Measurements from ENCODE around the gene FYTTD1.
A peak's percentile ranks its signal among the peaks of the same experiment; 100 is the strongest.

The FYTTD1 gene

DNA sequence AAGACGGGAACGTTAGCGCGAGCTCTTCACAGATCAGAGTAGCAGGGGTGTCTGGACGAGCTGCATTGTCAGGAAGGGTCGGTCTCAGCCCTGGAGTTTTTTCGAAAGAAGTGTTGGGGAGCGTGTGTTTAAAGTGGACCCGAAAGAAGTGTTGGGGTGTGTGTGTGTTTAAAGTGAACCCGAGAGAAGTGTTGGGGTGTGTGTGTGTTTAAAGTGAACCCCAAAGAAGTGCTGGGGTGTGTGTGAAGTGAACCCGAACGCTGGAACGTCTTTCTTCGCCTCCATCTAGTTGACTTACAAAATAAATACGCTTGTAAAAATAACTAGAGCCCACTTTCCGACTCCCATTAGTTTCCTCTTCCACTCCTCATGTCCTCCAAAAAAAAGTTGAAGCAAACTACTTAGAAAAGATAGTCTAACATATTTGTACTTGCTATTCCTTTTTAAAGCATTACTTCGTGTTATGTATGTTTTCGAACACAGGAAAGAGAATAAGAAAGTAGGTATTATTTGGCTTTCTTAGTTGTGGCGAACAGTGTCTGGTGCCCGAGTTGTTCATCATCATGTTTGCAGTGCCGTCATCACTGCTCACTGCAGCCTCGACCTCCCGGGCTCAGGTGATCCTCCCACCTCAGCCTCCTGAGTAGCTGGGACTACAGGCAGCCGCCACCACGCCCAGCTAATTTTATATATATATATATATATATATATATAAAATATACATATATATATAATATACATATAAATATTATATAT is 42.4 kb downstream of the FYTTD1 start:
- DNase-seq (ENCODE audit: low spot score) = peak; percentile 37

DNA sequence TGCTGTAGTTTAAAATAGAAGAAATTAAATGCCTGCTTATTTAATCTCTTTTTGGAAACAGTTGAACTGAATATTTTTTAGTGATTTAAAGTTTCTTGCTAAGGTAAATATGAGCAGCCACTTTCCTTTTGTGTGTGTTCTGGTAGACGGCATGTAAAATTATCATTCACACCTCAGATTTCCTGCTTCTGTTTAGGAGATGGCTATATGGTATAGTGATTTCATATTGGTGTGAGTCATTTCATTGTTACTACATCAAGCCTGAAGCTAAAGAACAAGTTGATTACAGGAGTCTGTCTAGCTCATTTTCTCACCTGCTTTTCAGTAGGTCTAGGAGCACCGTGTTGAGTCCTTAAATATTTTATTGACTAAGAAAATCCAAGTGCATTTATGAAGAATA is 43.6 kb downstream of the FYTTD1 start:
- peak; percentile 59 for DNase-seq (ENCODE audit: low spot score)

DNA sequence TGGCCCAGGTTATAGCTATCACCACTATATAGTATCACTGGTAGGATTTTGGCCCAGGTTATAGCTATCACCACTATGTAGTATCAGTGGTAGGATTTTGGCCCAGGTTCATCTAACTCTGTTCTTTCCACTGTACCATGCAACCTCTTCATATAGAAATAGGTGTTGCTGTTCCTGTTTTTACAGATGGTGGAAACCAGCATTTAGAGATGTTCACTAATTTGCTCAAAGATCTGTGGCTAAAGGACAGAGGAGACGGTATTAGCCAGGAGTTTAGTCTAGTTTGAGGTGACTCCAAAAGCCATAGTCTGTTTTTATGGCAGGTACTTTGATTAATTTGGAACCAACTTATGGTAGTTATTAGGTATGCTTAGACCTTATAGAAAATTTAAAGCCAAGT is 44.4 kb downstream of the FYTTD1 start:
- DNase-seq (ENCODE audit: low spot score) = no peak

DNA sequence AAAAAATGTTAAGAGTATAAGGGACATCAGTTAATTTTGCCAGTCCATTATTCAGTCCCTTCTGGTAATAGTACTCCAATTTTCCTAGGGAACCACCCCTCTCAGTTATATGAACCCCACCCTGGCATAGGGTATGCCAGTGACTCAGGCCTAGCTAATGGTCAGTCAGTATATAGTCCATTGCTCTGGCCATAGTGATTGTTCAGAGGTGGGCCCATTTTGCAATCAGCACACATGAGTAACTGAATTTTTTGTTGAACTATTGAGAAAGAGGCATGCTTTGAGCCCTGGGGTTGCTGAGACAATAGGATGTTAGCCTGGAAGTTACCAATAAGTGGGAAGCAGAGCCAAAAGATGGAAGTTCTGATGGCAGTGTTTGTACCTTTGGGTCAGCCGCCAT is 45.5 kb downstream of the FYTTD1 start:
- DNase-seq (ENCODE audit: low spot score) = no peak

DNA sequence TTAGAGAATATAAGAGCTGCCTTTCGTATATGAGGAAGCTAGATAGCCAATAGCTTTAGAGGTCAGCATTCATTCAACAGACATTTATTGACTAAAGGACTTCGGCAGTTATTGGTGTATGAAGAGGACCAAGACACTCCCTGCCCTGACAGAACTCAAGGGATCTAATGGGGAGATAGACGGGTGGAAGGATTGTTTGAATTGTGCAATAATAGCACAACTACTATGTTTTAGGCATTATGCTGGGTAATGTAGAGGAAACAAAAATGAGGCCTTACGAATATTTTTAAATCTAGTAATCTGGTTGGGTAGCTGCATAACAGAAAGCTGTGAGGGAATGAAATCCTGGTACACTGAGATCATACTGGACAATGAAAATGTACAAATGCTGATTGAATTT is 46.4 kb downstream of the FYTTD1 start:
- DNase-seq (ENCODE audit: low spot score) = no peak

DNA sequence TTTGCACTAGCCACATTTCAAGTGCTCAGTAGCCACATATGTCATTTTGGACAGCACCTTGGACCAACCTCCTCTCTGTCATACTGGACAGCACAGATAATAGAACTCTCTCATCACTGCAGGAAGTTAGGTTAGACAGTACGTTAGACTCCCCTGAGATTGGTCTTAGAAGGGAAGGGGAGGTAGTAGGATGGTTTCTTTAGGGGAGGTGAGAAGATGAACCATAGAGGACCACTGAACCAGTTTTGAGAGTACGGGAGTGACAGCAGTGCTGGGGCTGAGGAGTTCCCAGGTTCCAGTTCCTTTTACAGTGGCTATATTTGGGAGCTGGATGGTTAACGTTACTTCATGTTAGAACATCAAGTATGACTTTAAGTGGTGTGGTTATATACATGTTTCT is 49.2 kb downstream of the FYTTD1 start:
- no peak for DNase-seq (ENCODE audit: low spot score)

DNA sequence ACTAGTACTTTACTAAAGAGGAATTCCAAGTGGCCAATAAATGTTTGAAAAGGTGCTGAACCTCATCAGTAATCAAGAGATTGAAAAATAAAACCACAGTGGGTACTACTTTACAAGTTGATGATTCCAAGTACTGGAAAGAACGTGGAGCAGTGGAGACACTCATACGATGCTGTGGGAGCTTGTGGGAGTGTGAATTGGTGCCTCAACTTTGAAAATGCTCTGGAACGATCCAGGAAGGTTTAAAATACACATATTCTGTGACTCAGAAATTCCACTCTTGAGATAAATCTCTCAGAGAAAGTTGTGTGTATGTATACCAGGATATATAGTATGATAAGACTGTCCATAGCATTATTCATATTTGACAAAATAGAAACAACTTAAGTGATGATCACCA is 50.7 kb downstream of the FYTTD1 start:
- no peak for DNase-seq (ENCODE audit: low spot score)

DNA sequence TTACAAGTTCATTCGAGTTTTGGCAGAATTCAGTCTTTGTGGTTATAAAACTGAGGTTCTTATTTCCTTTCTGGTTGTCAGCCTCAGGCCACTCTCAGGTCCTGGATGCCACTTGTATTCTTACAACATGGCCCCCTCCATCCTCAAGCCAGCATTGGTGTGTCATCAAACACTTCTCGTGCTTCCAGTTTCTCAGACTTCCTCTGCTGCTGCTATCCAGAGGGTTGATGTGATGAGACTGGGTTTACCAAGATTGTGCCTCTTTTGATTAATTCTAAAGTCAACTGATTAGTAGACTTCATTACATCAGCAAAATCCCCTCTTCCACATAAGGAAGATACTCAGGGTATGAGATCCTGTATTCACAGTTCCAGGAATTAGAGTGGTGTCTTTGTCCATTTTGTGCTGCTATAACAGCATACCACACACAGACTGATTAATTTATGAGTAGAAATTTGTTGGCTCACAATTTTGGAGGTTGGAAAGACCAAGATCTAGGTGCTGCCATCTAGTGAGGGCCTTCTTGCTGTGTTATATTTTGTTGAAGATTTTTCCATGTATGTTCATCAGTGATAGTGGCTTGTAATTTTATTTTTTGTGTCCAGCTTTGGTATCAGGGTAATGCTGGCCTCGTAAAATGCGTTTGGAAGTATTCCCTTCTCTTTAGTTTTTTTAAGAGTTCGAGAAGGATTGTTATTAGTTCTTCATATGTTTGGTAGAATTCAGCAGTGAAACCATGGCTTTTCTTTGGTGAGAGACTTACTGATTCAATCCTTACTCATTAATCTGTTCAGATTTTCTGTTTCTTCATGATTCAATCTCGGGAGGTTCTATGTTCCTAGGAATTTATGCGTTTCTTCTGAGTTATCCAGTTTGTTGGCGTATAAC is 52.5 kb downstream of the FYTTD1 start:
- peak; percentile 51 for DNase-seq (ENCODE audit: low spot score)

DNA sequence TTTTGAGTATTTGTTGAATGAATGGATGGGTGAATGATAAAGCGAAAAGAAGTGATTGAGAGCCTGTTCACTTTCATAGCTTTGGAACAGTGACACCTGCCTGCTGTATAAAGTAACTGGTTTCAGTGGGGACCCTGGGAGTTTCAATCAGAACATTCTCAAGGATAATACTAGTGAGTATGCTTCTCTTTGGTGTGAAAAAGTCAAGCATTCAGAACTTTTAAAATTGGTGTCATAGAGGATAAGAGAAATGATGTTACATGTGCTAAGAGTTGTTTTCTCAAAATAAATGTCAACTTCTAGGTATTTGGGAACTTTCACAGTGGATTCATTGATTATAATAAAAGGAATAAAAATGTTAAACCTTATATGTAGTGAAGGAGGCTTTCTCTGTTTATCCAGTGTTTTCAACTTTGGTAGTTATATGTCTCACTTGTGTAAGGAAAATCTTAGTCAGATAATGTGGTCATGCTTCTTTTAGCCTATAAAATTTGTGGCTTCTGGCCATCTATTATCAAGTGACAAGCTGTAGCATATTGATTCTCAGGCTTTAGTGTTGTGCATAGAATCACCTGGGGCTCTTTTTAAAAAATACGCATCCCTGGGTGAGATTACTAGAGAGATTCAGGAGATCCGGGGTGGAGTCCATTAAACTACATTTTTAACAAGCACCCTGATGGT is 53.2 kb downstream of the FYTTD1 start:
- DNase-seq (ENCODE audit: low spot score) = no peak

DNA sequence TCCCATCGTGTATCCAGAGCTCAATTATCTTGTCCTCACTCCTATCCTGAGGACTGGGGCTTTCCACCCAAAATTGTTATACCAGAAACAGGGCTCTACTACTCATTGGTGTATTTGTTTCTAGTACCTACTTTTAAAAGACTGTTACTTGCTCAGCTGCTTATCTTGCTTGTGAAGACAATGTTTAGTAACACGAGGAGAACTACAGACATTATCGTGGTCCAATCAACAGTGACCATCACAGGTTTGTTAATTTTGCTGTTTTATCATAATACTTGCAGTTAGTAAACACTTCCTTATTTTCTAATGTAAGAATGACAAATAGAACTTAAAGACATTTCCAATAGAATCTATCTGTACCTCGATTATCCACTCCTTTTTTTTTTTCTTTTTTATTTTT is 54.8 kb downstream of the FYTTD1 start:
- DNase-seq (ENCODE audit: low spot score) = no peak

DNA sequence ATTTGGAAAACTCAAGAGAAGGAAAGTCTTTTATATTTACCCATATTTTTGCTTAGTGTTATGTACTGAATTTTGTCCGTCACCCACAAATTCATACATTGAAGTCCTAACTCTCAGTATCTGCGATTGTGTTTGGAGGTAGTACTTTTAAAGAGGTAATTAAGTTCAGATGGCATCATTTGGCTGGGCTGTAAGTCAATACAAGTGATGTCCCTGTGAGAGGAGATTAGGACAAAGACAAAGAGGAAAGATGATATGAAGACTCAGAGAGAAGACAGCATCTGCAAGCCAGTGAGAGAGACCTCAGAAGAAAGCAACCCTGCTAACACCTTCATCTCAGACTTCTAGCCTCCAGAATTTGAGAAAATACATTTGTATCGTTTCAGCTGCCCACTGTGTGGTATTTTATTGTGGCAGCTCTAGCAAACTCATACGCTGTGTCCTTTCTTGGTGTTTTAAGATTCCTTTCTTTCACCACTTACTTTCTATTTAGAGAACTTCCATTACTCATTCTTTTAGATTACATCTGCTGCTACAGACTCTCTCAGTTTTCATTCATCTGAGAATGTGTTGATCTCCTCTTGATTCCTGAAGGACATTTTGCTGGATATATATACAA is 58.4 kb downstream of the FYTTD1 start:
- DNase-seq (ENCODE audit: low spot score) = no peak

DNA sequence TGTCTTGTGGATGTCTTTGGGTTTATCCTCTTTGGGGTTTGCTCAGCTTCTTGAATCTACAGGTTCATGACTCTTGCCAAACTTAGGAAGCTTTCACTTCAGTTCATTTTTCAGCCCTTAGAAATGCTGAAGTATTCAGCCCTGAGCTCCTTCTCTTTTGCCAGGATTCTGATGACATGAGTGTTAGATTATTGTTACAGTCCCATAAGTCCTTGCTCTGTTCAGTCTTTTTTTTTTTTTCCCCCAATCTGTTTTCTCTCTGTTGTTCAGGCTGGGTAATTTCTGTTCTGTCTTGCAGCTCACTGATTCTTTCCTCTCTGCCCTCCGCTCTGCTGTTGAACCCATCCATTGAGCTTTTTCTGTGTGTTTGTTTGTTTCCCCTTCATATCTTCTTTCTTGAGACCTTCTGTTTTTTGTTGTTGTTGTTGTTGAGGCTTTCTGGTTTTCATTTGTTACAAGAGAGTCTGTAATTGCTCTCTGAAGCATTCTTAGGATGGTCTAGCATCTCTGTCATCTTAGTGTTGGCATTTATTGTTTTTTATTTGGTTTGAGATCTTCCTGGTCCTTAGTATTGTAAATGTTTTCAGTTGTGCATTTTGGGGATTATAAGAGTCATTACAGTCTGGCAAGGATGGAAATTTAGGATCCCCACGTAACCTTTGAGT is 59.8 kb downstream of the FYTTD1 start:
- DNase-seq (ENCODE audit: low spot score) = no peak

DNA sequence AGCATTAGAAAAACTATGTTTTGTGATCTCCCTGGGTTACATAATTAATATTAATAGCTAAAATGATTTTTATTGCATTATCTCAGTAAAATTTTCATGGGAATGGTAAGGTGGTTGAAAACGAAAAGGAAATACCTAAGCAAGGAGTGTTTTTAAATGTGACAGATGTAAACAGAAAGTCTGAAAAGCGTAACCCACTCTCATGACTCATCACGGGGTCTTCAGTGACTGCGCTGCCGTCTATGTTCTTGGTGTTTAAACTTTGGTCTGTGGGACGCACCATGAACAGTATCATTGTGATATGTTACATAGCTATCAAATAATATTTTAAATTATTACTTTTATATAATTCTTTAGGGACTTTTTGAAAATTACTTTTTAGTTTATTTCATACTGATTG is 61.2 kb downstream of the FYTTD1 start:
- DNase-seq (ENCODE audit: low spot score) = no peak

DNA sequence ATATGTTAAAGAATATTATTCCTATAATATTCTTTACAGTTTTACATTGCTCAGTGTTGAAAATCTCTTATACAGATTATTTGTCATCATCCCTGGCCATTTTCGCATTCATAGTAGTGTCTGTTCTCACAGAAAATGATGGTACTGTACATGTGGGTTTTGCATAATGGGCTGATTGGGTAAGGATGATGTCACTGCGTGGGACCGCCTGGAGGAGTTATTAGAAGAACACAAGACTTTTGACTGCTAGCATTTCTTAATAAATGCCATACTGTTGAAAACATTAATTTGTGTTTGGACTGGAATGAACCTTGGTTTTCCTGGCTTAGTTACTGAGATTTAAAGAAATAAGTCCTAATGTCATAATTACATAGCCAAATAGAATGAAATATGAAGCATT is 61.7 kb downstream of the FYTTD1 start:
- no peak for DNase-seq (ENCODE audit: low spot score)

DNA sequence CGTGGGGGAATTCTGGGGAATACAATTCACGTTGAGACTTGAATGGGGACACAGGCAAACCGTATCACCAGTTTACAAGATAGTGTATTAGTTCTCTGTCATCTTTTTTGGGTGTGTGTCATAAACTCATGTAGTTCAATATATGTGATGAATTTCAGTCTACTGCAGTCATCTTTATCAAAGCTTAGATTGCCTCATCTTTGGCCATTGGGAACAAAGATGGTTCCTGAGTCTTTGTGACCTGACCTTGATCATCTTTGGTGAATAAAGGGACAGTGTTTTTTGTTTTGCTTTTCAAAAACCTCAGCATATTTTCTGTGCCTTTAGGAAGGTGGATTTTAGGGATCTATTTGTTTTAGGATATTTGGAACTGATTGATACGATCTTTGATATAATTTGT is 64.7 kb downstream of the FYTTD1 start:
- no peak for DNase-seq (ENCODE audit: low spot score)

DNA sequence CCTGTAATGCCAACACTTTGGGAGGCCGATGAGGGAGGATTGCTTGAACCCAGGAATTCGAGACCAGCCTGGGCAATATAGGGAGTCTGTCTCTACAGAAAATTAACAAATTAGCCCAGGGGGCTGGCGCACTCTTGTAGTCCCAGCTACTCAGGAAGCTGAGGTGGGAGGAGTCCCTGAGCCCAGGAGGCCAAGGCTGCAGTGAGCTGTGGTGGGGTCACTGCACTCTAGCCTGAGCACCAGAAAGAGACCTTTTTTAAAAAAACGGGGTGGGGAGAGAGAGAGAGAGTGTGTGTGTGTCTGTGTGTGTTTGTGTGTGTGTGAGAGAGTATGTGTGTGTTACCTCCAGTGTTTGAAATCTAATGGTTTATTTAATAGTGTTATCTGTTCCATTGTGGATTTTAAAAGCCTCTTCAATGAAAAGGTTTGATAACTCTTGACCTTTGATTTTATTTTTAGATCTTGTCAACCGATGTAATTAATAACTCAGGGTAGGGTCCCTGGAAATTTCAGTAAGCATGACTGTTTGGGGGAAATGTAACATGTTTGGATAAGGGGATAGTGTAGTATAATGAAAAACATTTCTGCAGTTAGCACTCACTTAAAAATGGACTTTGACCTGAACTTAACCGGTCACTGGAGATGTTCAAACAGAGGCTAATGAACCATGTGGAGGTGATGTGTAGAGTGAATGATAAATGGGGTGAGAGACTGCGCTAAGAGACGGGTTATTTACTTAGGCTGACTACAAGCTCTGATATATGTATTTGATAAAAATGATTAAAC is 71.1 kb downstream of the FYTTD1 start:
- no peak for DNase-seq (ENCODE audit: low spot score)

DNA sequence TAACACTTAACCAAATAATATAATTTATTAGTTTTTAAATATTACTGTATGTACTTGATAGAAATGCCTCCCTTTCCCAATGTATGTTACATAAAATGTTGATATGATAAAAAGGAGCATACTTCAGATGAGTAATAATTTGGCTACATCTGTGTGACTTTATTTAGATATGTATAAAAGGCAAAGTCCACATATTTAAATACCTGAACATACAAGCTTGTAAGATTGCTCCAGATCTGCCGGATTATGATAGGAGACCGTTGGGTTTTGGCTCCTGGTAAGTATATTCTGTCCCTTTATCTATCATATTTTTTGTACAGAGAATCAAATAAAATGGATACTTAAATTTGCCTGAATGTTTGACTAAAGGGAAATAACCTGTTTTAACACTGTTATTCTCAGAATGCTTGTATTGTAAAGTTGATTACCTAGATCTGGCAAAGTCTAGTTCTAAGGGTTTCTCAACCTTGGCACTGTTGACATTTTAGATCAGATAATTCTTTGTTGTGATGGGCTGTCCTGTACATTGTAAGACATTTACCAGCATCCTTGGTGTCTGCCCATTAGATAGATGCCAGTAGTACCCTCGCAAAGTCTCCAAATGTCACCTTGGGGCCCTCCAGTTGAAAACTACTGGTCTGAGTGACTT is 79.8 kb downstream of the FYTTD1 start:
- DNase-seq (ENCODE audit: low spot score) = no peak

DNA sequence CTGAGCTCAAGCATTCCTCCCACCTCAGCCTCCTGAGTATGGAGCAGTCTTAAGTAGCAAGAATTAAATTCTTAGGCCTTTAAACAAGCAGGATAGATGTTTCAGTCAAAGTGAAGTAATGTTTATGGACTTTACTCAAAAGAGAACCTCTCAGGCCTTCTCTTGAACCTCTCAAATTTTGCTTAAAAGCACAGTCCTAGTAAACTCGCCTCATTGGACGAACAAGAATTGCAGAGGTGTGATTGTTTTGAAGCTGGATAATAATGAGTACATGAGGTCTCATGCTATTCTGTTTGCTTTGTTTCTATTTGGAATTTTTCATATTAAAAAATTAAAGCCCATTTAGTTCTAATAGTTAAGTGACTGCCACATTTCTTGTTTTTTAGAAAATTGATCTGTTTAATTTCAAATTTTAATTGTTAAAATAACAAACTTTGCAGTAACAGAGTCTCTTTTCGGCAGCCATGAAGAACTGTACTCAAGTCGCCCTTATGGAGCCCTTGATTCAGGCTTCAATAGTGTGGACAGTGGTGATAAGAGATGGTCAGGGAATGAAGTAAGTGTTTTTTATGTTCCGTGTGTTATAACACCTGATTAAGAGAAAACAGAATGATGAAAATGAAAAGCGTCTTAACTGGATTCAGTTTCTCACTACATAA is 80.8 kb downstream of the FYTTD1 start:
- no peak for DNase-seq (ENCODE audit: low spot score)

DNA sequence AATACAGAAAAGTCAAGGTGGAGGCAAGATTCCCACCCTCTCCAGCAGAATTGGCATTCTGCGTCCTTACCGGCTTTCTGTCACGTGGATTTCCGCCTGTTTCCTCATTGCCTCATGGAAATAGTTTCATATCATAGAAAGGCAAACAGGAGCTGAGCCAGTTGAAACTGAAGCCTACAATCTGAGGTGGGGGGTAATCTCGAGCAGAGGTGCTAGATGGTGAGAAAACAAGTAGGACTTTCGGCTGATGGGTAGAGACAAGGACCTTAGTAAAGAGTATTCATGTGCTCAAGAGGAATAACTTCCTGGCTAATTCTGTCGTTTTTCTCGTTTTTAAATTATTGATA is 81.3 kb downstream of the FYTTD1 start:
- no peak for DNase-seq (ENCODE audit: low spot score)

Data from CD4-positive, alpha-beta T cell treated with Interleukin-15 for 4 hours (primary cell).